Measurements from ENCODE around the gene SLC19A1.

SLC19A1 gene

GRCh38 chr21:45451091-45451740, 91.0 kb downstream of the SLC19A1 start:
- no peaks in the 10 kb centered on the region for H3K4me1 ChIP-seq (ENCODE audit: control insufficient read depth, insufficient read depth, low read length, poor library complexity, severe bottlenecking)
- peaks cover 4% of the 10 kb centered on the region for H3K27me3 ChIP-seq (replicated peaks; ENCODE audit: control insufficient read depth, insufficient read depth, low read length, poor library complexity, severe bottlenecking)
- no peak overlapping the region for H3K27ac ChIP-seq (ENCODE audit: insufficient read depth, low read length, poor library complexity, severe bottlenecking)
- no peaks in the 10 kb centered on the region for H3K36me3 ChIP-seq (ENCODE audit: control insufficient read depth, insufficient read depth, low read length)
- H3K9me3 ChIP-seq (ENCODE audit: control insufficient read depth, low read length): no peaks in the 10 kb centered on the region
- DNase-seq: no peak
- no peak overlapping the region for H3K4me3 ChIP-seq (ENCODE audit: insufficient read depth, low read depth, low read length, poor library complexity, severe bottlenecking)

DNA sequence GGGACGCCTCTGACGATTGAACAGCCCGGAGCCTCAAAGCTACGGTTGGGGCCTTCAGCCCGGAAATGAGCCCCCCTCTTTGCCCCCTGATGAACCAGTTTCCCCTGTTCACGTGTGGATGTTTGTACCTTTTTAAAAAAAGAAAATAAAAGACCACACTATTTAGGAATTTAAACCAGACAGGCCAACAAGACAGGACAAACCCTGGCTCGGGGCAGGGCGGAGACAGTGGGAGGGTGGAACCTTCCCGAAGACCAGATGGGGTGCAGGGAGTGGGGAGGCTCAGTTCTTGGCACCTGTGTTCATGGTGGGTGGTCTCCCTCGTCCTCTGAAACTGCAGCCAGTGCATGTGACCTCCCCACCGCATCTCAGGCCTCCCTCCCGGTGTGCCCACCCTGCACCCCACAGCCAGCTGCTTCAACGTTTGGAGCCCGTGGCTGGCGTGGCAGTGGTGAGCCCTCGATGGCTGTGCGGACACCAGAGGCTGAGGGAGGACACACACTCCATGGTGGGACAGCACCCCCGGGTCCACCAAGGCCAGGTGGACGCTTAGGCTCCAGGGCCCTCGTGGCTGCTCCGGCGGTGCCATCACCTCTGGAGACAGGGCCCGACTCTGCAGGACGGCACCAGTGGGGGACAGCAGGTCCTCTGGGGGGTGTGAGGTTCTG, 91.7 kb downstream of the SLC19A1 start:
- Histone ChIP-seq H3K36me3 (ENCODE audit: control insufficient read depth, insufficient read depth, low read length) (no peaks in the 10 kb centered on the region), H3K27me3 (replicated peaks; ENCODE audit: control insufficient read depth, insufficient read depth, low read length, poor library complexity, severe bottlenecking) (peaks cover 4% of the 10 kb centered on the region), H3K27ac (ENCODE audit: insufficient read depth, low read length, poor library complexity, severe bottlenecking) (no peak overlapping the region), H3K4me3 (ENCODE audit: insufficient read depth, low read depth, low read length, poor library complexity, severe bottlenecking) (no peak overlapping the region), H3K4me1 (ENCODE audit: control insufficient read depth, insufficient read depth, low read length, poor library complexity, severe bottlenecking) (no peaks in the 10 kb centered on the region), H3K9me3 (ENCODE audit: control insufficient read depth, low read length) (no peaks in the 10 kb centered on the region)
- DNase-seq: no peak

DNA sequence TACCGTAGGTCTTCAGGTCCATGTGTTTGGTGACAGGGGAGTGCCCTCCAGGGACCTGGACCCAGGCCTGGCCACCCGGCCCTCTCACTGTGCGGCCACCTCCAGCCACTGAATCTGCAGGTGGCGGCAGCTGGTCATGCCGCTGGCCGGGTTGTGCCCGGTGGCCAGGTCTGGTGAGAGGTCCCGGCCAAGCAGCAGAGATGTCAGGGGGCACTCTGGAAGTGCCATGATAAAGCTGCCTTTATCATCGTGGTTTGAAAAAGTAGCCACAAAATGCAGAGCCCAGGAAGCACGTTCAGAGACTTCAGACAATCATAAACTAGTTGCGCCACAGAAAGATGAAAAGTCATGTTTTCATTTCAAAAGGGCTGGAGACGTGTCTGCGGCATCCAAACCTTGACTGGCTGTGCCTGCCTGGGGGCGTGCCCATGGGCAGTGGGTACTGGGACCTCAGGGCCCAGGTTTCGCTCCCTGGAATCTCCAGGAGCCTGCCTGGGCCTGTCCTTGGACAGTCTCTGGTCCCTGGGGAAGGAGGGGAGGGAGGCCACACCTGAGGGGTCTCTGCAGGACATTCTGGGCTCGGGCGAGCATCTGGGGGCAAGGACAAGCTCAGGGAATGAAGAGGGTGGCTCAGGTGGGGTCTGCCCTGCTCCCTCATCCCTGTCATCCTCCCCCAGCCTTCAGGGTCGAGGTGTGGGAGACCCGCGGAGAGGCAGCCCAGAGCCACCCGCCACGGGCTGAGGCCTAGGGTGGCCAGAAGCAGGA, 92.4 kb downstream of the SLC19A1 start:
- H3K27ac ChIP-seq (ENCODE audit: insufficient read depth, low read length, poor library complexity, severe bottlenecking): no peak overlapping the region
- no peak for DNase-seq
- H3K4me3 ChIP-seq (ENCODE audit: insufficient read depth, low read depth, low read length, poor library complexity, severe bottlenecking): no peak overlapping the region
- H3K4me1 ChIP-seq (ENCODE audit: control insufficient read depth, insufficient read depth, low read length, poor library complexity, severe bottlenecking): no peaks in the 10 kb centered on the region
- no peaks in the 10 kb centered on the region for H3K36me3 ChIP-seq (ENCODE audit: control insufficient read depth, insufficient read depth, low read length)
- H3K27me3 ChIP-seq (replicated peaks; ENCODE audit: control insufficient read depth, insufficient read depth, low read length, poor library complexity, severe bottlenecking): peaks cover 4% of the 10 kb centered on the region
- no peaks in the 10 kb centered on the region for H3K9me3 ChIP-seq (ENCODE audit: control insufficient read depth, low read length)

GRCh38 chr21:45448810-45449657, 93.2 kb downstream of the SLC19A1 start:
- peaks cover 4% of the 10 kb centered on the region for H3K27me3 ChIP-seq (replicated peaks; ENCODE audit: control insufficient read depth, insufficient read depth, low read length, poor library complexity, severe bottlenecking)
- H3K27ac ChIP-seq (ENCODE audit: insufficient read depth, low read length, poor library complexity, severe bottlenecking): no peak overlapping the region
- H3K4me1 ChIP-seq (ENCODE audit: control insufficient read depth, insufficient read depth, low read length, poor library complexity, severe bottlenecking): no peaks in the 10 kb centered on the region
- no peaks in the 10 kb centered on the region for H3K9me3 ChIP-seq (ENCODE audit: control insufficient read depth, low read length)
- H3K4me3 ChIP-seq (ENCODE audit: insufficient read depth, low read depth, low read length, poor library complexity, severe bottlenecking): no peak overlapping the region
- DNase-seq: no peak
- no peaks in the 10 kb centered on the region for H3K36me3 ChIP-seq (ENCODE audit: control insufficient read depth, insufficient read depth, low read length)

DNA sequence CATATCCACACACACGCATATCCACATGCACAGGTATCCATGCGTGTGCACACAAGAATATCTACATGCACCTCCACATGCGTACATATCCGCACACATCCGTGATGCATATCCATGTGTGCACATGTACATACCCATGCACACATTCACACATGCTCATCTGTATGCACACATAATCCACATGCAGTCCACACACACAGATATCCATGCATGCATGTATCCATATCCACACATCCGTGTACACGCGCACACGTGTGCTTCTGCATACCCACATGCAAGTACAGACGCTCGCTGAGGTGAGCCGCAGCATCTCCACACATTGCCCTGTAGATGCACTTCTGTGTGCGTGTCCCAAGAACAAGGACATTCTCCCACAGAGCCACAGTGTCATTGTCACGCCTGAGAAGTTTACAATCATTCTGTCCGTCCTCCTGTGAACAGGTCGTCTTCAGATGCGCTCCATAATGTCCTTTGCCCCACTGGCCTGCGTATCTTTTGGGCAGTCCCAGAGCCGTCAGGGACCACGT, 93.9 kb downstream of the SLC19A1 start:
- Histone ChIP-seq H3K27me3 (replicated peaks; ENCODE audit: control insufficient read depth, insufficient read depth, low read length, poor library complexity, severe bottlenecking) (peaks cover 4% of the 10 kb centered on the region), H3K36me3 (ENCODE audit: control insufficient read depth, insufficient read depth, low read length) (no peaks in the 10 kb centered on the region), H3K27ac (ENCODE audit: insufficient read depth, low read length, poor library complexity, severe bottlenecking) (no peak overlapping the region), H3K9me3 (ENCODE audit: control insufficient read depth, low read length) (no peaks in the 10 kb centered on the region), H3K4me1 (ENCODE audit: control insufficient read depth, insufficient read depth, low read length, poor library complexity, severe bottlenecking) (no peaks in the 10 kb centered on the region), H3K4me3 (ENCODE audit: insufficient read depth, low read depth, low read length, poor library complexity, severe bottlenecking) (no peak overlapping the region)
- no peak for DNase-seq

Measured in effector memory CD4-positive, alpha-beta T cell (primary cell).